T-helper 9 cell (primary cell): ENCODE results near the gene SLC25A1.

Experiments used
- DNase-seq: peaks from one replicate; pipeline ENCODE4 v3.0.0-alpha.2; 2020

SLC25A1 gene

DNA sequence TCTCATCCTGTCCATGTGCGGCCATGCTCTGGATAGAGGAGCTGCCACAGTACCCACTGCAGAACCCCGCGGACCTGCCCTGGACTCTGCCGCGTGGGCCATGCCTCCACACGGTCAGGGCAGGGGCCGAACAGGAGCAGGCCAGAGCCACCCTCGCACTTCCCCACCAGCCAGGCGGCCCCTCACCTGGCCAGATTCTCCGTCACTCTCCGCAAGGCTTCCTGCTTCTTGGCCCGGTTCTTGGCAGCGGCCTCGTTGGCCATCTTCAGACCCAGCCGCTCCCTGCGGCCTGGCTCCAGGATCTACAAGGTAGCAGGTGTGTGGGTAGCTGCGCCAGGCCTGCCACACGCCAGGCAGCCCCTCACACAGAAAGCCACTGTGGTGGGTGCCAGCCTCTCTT, 43.7 kb downstream of the SLC25A1 start:
- DNase-seq: no peak

- DNase-seq: no peak
These were observed 44.2 kb downstream of the SLC25A1 start for GRCh38 chr22:19134176-19134831.

DNA sequence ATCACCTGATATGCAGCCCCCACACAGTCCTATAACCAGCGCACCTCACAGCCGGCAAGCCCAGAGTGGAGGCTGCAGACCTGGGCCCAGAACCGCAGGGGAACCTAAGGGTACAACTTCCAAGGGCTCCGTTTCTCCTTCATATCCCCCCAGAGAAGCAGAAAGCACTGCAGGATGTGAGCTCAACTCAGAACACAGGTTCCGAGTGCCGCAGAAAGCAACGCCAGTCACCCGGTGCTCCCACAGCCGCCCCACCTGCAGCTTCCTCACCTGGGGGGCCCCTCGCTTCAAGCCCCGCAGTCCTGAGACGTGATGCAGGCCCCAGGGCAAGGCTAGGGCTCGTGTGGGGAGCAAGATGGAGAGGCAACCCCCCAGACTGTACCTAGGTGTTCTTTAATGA, 45.0 kb downstream of the SLC25A1 start:
- DNase-seq: no peak

DNA sequence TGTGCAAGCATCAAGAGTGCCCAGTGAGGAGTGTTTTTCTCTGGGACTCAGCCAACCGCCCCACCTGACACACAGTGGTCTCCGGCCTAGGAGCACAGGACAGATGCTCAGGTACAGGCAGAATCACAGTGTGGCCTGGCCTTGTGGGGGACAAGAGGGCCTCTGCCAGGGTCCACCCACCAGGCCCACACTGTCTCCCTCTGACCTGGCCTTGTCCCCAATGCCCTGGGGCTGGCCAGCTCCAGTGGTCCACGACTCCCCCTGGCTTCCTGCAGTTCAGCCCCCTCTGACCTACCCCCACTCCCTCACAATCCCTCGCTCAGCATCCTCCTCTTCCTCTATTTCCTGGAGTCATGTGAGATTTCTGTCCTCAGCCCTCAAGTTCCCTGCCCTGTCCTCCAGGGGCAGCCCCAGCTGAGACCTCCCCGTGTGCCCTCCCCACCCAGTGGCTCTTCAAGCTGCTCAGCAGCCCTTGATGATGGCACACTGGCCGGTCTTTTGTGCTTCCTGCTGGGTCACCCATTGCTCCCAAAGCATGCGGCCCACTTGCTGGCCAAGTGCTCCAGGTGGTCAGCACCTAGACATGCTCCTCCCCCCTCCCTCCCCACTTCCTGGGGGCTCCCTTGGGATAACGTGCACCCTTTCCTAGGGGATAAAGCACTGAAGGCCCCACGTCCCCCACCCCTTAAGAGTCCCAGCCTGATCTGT, 45.7 kb downstream of the SLC25A1 start:
- DNase-seq: no peak

GRCh38 chr22:19132153-19132552, 46.4 kb downstream of the SLC25A1 start:
- no peak for DNase-seq

- DNase-seq: no peak
These were observed 46.9 kb downstream of the SLC25A1 start for GRCh38 chr22:19131685-19132015.

DNA sequence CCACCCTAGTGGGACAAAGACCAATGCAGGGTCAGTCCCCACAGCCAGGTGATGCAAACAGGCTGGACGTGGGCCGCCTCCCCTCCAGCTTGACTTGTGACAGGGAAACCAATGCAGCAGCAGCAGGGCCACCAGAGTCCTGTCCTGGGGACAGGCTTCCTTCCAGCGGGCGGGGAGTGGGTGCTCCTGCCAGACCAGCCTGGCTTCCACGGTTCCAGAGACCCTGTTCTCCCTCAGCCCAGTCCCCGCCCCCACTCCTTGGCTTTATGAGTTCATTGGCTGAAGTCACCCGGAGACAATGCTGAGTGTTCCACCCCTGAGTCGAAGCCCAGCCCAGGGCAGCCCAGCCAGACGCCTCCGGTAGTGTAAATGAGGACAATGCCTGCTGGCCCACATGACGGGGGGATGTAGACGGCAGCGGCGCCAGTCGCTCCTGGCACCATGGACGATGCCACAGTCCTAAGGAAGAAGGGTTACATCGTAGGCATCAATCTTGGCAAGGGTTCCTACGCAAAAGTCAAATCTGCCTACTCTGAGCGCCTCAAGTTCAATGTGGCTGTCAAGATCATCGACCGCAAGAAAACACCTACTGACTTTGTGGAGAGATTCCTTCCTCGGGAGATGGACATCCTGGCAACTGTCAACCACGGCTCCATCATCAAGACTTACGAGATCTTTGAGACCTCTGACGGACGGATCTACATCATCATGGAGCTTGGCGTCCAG, 47.4 kb downstream of the SLC25A1 start, which contains the start of gene TSSK2:
TSS of gene TSSK2 (plus strand) at position 350 of the 726 bp plus-strand sequence. CDS start at position 442, 92 bp downstream.
- no peak for DNase-seq

DNA sequence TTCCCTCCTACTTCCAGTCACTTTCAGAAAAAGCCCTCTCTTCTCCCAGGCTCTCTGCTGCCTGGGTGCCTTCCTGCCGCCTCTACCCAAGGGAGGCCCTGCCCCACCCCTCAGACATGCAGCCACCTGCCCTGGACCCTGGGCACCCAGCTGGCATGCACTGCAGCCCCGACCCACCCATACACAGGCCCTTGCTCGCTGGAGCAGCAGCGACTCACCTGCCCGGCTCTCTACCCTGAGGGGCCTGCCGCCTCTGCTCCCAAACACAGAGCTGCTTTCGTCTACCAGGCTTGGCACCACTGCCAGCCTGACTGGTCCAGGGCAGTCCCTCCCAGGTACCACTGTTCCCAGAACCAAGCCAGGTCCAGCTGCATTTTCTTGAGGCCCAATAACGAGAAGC, 48.7 kb downstream of the SLC25A1 start:
- DNase-seq: no peak

DNA sequence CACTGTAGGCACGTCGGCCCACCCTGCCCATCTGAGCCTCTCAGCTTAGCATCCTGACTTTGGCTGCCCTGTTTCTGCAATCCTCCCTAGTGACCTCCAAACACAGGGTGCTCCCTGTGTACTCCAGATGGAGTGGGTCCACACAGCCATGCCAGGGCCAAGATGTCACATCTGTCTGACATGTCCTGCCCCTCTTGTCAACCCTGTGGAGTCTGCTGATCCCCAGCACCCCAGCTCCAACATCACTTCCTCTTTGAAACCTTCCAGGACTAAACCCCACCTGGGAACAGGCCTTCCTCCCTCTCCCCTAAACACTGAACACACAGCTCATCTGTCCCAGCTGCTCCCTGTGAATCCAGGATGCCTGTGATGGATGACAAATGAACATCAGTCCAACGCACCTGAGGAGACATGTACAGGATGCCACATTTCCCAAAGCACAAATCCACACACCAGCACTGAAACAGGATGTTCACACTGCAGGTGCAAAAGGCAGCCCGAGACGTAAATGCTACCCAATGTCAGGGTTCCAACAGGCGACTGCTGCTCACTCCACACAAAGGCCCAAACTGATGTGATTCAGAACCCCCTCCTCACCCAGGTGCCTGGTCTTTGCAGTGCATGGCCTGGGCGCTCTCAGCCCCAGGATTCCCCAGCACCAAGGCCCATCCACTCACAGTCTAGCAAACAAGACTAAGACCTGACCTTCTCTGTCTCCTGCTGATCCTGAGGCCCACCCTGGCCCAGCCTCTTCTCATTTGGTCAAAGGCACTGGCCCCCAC, 49.4 kb downstream of the SLC25A1 start:
- DNase-seq: no peak

- no peak for DNase-seq
These were observed 50.5 kb downstream of the SLC25A1 start for GRCh38 chr22:19128009-19128401.

- DNase-seq: no peak
These were observed 51.1 kb downstream of the SLC25A1 start for GRCh38 chr22:19127329-19128008.

GRCh38 chr22:19126309-19127273, 51.9 kb downstream of the SLC25A1 start:
- no peak for DNase-seq
